Mesenchymal stem cell (in vitro differentiated cells and primary cell): Measurements from ENCODE around the gene IGF2R.
A peak's percentile ranks its signal among the peaks of the same experiment; 100 is the strongest.

Experiments used
- DNase-seq: peaks from one replicate; pipeline ENCODE4 v3.0.0-alpha.2; 2013
- H2AFZ ChIP-seq: one replicate; pipeline ENCODE4 v1.6.1; 2013; ENCODE audit warnings: low read depth, mild to moderate bottlenecking, control low read depth, inconsistent platforms, low read length, moderate library complexity
- H2AK5ac ChIP-seq: 2 replicates; pipeline ENCODE4 v1.6.1; 2013; ENCODE audit warnings: low read length, moderate library complexity, mild to moderate bottlenecking, inconsistent platforms; ENCODE audit not compliant: severe bottlenecking
- H2BK120ac ChIP-seq: one replicate; pipeline ENCODE4 v1.6.1; 2013; ENCODE audit warnings: low read depth, mild to moderate bottlenecking, inconsistent platforms, low read length, moderate library complexity
- H2BK12ac ChIP-seq, 2 experiments: one replicate each; pipeline ENCODE4 v1.6.1; 2013; ENCODE audit warnings: inconsistent platforms in 2 of 2, low read length in 2 of 2, mild to moderate bottlenecking in 2 of 2, moderate library complexity in 2 of 2, control low read depth in 1 of 2
- H2BK15ac ChIP-seq: one replicate; pipeline ENCODE4 v1.6.1; 2013; ENCODE audit warnings: mild to moderate bottlenecking, low read depth, inconsistent platforms; ENCODE audit not compliant: poor library complexity, severe bottlenecking
- H2BK5ac ChIP-seq: 2 replicates; pipeline ENCODE4 v1.6.1; 2013; ENCODE audit warnings: low read depth, mild to moderate bottlenecking, low read length, control low read depth, inconsistent platforms; ENCODE audit not compliant: poor library complexity, severe bottlenecking
- H3K14ac ChIP-seq, 2 experiments: one replicate each; pipeline ENCODE4 v1.6.1; 2013; ENCODE audit warnings: inconsistent platforms in 2 of 2, low read length in 2 of 2, control low read depth in 1 of 2, mild to moderate bottlenecking in 1 of 2, moderate library complexity in 1 of 2
- H3K18ac ChIP-seq, 2 experiments: one replicate each; pipeline ENCODE4 v1.6.1; 2013; ENCODE audit warnings: inconsistent platforms in 2 of 2, low read length in 2 of 2, control low read depth in 1 of 2, low read depth in 1 of 2, mild to moderate bottlenecking in 1 of 2
- H3K23ac ChIP-seq, 2 experiments: one replicate each; pipeline ENCODE4 v1.6.1; 2013; ENCODE audit warnings: inconsistent platforms in 2 of 2, low read length in 2 of 2, mild to moderate bottlenecking in 2 of 2, moderate library complexity in 2 of 2, control low read depth in 1 of 2
- H3K27ac ChIP-seq: 2 replicates; pipeline ENCODE4 v1.5.1; 2013; ENCODE audit warnings: mild to moderate bottlenecking, moderate library complexity, low read length, control low read depth, inconsistent platforms; ENCODE audit not compliant: poor library complexity, severe bottlenecking
- H3K27me3 ChIP-seq, 2 experiments: 2 replicates each; pipeline versions ENCODE4 v1.6.1 to v1.7.0; 2013; ENCODE audit warnings: low read length in 2 of 2, mild to moderate bottlenecking in 2 of 2, moderate library complexity in 2 of 2, control low read depth in 1 of 2, inconsistent platforms in 1 of 2; ENCODE audit not compliant: control insufficient read depth in 1 of 2, insufficient read depth in 1 of 2
- H3K36me3 ChIP-seq, 2 experiments: 2 replicates each; pipeline versions ENCODE4 v1.6.1 to v1.7.0; 2013; ENCODE audit warnings: low read length in 2 of 2, control low read depth in 1 of 2, inconsistent platforms in 1 of 2, low read depth in 1 of 2, mild to moderate bottlenecking in 1 of 2; ENCODE audit not compliant: insufficient read depth in 2 of 2, control insufficient read depth in 1 of 2
- H3K4ac ChIP-seq, 2 experiments: one replicate each; pipeline ENCODE4 v1.6.1; 2013; ENCODE audit warnings: inconsistent platforms in 2 of 2, low read length in 2 of 2, mild to moderate bottlenecking in 2 of 2, moderate library complexity in 2 of 2, control low read depth in 1 of 2, low read depth in 1 of 2
- H3K4me1 ChIP-seq: 2 replicates; pipeline ENCODE4 v1.6.1; 2013; ENCODE audit warnings: low read depth, low read length, control low read depth; ENCODE audit not compliant: control insufficient read depth, insufficient read depth
- H3K4me2 ChIP-seq: 2 replicates; pipeline ENCODE4 v1.6.1; 2013; ENCODE audit warnings: low read length, mild to moderate bottlenecking, inconsistent platforms; ENCODE audit not compliant: poor library complexity, severe bottlenecking
- H3K4me3 ChIP-seq, 2 experiments: 2 replicates each; pipeline versions ENCODE4 v1.5.1 to v1.7.0; 2013; ENCODE audit warnings: low read length in 2 of 2, mild to moderate bottlenecking in 2 of 2, control low read depth in 1 of 2, low read depth in 1 of 2; ENCODE audit not compliant: insufficient read depth in 1 of 2
- H3K79me1 ChIP-seq: replicated peaks from 2 replicates; pipeline ENCODE4 v1.6.1; 2013; ENCODE audit warnings: mild to moderate bottlenecking, control low read depth, low read length, inconsistent platforms; ENCODE audit not compliant: poor library complexity, severe bottlenecking
- H3K9ac ChIP-seq: 2 replicates; pipeline ENCODE4 v1.7.0; 2013; ENCODE audit warnings: mild to moderate bottlenecking, low read length, moderate library complexity
- H3K9me3 ChIP-seq: 2 replicates; pipeline ENCODE4 v1.7.0; 2013; ENCODE audit warnings: mild to moderate bottlenecking, low read length; ENCODE audit not compliant: control insufficient read depth
- H4K8ac ChIP-seq: one replicate; pipeline ENCODE4 v1.6.1; 2013; ENCODE audit warnings: inconsistent platforms, mild to moderate bottlenecking, low read length, moderate library complexity
- H4K91ac ChIP-seq: one replicate; pipeline ENCODE4 v1.6.1; 2013; ENCODE audit warnings: mild to moderate bottlenecking, low read length, inconsistent platforms
- WGBS: methylation state at CpG from one replicate; pipeline ENCODE4 v1.1.7; 2013; ENCODE audit warnings: mixed read lengths; 5-methylcytosine and 5-hydroxymethylcytosine counted together

Gene IGF2R

GRCh38 chr6:159985296-159985945, 16.5 kb downstream of the IGF2R start:
- no peak overlapping the region for H4K91ac ChIP-seq
- no peak overlapping the region for H3K27ac ChIP-seq
- no peaks in the 10 kb centered on the region for H3K27me3 ChIP-seq
- peak overlapping the region in 1 of 2 experiments; percentile 38 for H3K4me3 ChIP-seq
- no peaks in the 10 kb centered on the region for H3K9me3 ChIP-seq
- H3K18ac ChIP-seq: no peak overlapping the region
- no peak overlapping the region for H3K23ac ChIP-seq
- H2AFZ ChIP-seq: no peak overlapping the region
- H3K4me2 ChIP-seq: no peak overlapping the region
- H3K4ac ChIP-seq: no peak overlapping the region
- DNase-seq: no peak
- H2BK120ac ChIP-seq: no peak overlapping the region
- no peaks in the 10 kb centered on the region for H3K36me3 ChIP-seq
- WGBS: 95% methylated on average over 11 of the region's 11 CpGs
- no peak overlapping the region for H2BK12ac ChIP-seq
- H2AK5ac ChIP-seq: no peak overlapping the region
- no peak overlapping the region for H4K8ac ChIP-seq
- H3K79me1 ChIP-seq: no peaks in the 10 kb centered on the region
- H2BK5ac ChIP-seq: no peak overlapping the region
- peaks cover 30% of the 10 kb centered on the region for H3K4me1 ChIP-seq
- H3K14ac ChIP-seq: no peak overlapping the region
- no peak overlapping the region for H2BK15ac ChIP-seq
- peak overlapping the region; percentile 19 for H3K9ac ChIP-seq

GRCh38 chr6:159988983-159989454, 20.1 kb downstream of the IGF2R start:
- H3K4ac ChIP-seq: no peak overlapping the region
- H3K18ac ChIP-seq: peak overlapping the region in 1 of 2 experiments; percentile 30
- peak overlapping the region; percentile 14 for H2AK5ac ChIP-seq
- H2BK12ac ChIP-seq: no peak overlapping the region
- H2BK5ac ChIP-seq: no peak overlapping the region
- peaks cover 0 to 21% of the 10 kb centered on the region in 2 experiments for H3K36me3 ChIP-seq
- DNase-seq: no peak
- H3K23ac ChIP-seq: no peak overlapping the region
- no peak overlapping the region for H2AFZ ChIP-seq
- H3K27ac ChIP-seq: no peak overlapping the region
- H4K8ac ChIP-seq: no peak overlapping the region
- H2BK15ac ChIP-seq: no peak overlapping the region
- H4K91ac ChIP-seq: peak overlapping the region; percentile 54
- no peak overlapping the region for H2BK120ac ChIP-seq
- no peak overlapping the region for H3K4me2 ChIP-seq
- H3K9me3 ChIP-seq: no peaks in the 10 kb centered on the region
- H3K9ac ChIP-seq: no peak overlapping the region
- peaks cover 19% of the 10 kb centered on the region for H3K4me1 ChIP-seq
- no peak overlapping the region for H3K14ac ChIP-seq
- no peak overlapping the region for H3K4me3 ChIP-seq
- no peaks in the 10 kb centered on the region for H3K27me3 ChIP-seq
- peaks cover 5% of the 10 kb centered on the region for H3K79me1 ChIP-seq
- WGBS: 69% methylated on average over 6 of the region's 7 CpGs

GRCh38 chr6:159989492-159990480, 20.9 kb downstream of the IGF2R start:
- Histone ChIP-seq H3K4me3 (peak overlapping the region in 1 of 2 experiments; percentile 2), H3K9me3 (no peaks in the 10 kb centered on the region), H2BK120ac (no peak overlapping the region), H3K36me3 (peaks cover 0 to 21% of the 10 kb centered on the region in 2 experiments), H2AFZ (no peak overlapping the region), H2BK15ac (no peak overlapping the region), H3K14ac (no peak overlapping the region), H3K23ac (no peak overlapping the region), H3K9ac (peak overlapping the region; percentile 47), H2AK5ac (no peak overlapping the region), H3K79me1 (peaks cover 5% of the 10 kb centered on the region), H4K8ac (no peak overlapping the region), H3K4me2 (no peak overlapping the region), H3K18ac (peak overlapping the region in 1 of 2 experiments; percentile 30), H3K27me3 (no peaks in the 10 kb centered on the region), H3K27ac (peak overlapping the region; percentile 18), H4K91ac (no peak overlapping the region), H2BK5ac (no peak overlapping the region), H3K4me1 (peaks cover 17% of the 10 kb centered on the region), H2BK12ac (no peak overlapping the region), H3K4ac (no peak overlapping the region)
- no peak for DNase-seq
- 92% methylated on average over 7 of the region's 10 CpGs for WGBS

- no peak overlapping the region for H3K4me3 ChIP-seq
- WGBS: 100% methylated on average over 1 of the region's 1 CpG
- no peak overlapping the region for H4K8ac ChIP-seq
- no peak overlapping the region for H3K4me2 ChIP-seq
- no peak overlapping the region for H2BK12ac ChIP-seq
- no peak overlapping the region for H2BK120ac ChIP-seq
- no peak overlapping the region for H3K27ac ChIP-seq
- no peak overlapping the region for H2AK5ac ChIP-seq
- DNase-seq: no peak
- H2AFZ ChIP-seq: no peak overlapping the region
- H3K9ac ChIP-seq: no peak overlapping the region
- no peak overlapping the region for H3K14ac ChIP-seq
- no peaks in the 10 kb centered on the region for H3K9me3 ChIP-seq
- H3K23ac ChIP-seq: no peak overlapping the region
- H3K36me3 ChIP-seq: peaks cover 12 to 28% of the 10 kb centered on the region in 2 experiments
- H3K79me1 ChIP-seq: peaks cover 15% of the 10 kb centered on the region
- no peak overlapping the region for H4K91ac ChIP-seq
- peaks cover 25% of the 10 kb centered on the region for H3K4me1 ChIP-seq
- H2BK5ac ChIP-seq: no peak overlapping the region
- no peaks in the 10 kb centered on the region for H3K27me3 ChIP-seq
- no peak overlapping the region for H3K4ac ChIP-seq
- H2BK15ac ChIP-seq: no peak overlapping the region
- no peak overlapping the region for H3K18ac ChIP-seq
Observed at GRCh38 chr6:159992366-159992765, 23.5 kb downstream of the IGF2R start.
